Caco-2 (cell line): ENCODE data around the gene HLCS. TPM values are rescaled to one million over a fixed set of nuclear protein-coding genes. Genes with fewer than 3 reads are reported as not detected.

Experiments used
- BruUV-seq: library from RNA; stranded (reverse); fragments of 400-500 nt; replicated peaks from 2 replicates; lab custom pipeline; 2021; lab: Mats Ljungman, UMichigan
- CTCF ChIA-PET: fragments of 300-600 bp; sonication (Branson Sonifier 250); formaldehyde crosslinking; loops from one replicate; lab custom pipeline; 2022; ENCODE audit warnings: antibody characterized with exemption; lab: Charles Lee
- POLR2A ChIA-PET: fragments of 300-600 bp; sonication (Branson Sonifier 250); formaldehyde crosslinking; loops from one replicate; lab custom pipeline; 2022; ENCODE audit warnings: antibody characterized with exemption; lab: Charles Lee
- DNase-seq, 2 experiments: peaks; one replicate each; pipeline versions ENCODE4 v3.0.0 to v3.0.0-alpha.2; 2020 to 2022
- H3K27me3 ChIP-seq: replicated peaks from 2 replicates; pipeline ENCODE4 v1.6.0; 2011; ENCODE audit warnings: low read length; ENCODE audit not compliant: control insufficient read depth, insufficient read depth
- H3K36me3 ChIP-seq: 2 replicates; pipeline ENCODE4 v1.5.1; 2011; ENCODE audit warnings: low read length; ENCODE audit not compliant: control insufficient read depth, insufficient read depth
- H3K4me1 ChIP-seq: fragments of 250-450 bp; sonication (Bioruptor Pico); 2 replicates; pipeline ENCODE4 v1.5.1; 2020; ENCODE audit warnings: mild to moderate bottlenecking
- H3K4me3 ChIP-seq: 2 replicates; pipeline ENCODE4 v1.5.1; 2011; ENCODE audit warnings: low read depth, mild to moderate bottlenecking, control low read depth, low read length
- H3K9me3 ChIP-seq: fragments of 250-450 bp; sonication (Bioruptor Pico); 2 replicates; pipeline ENCODE4 v1.5.1; 2020; ENCODE audit warnings: mild to moderate bottlenecking, moderate library complexity
- H3K27ac Mint-ChIP-seq: one replicate; pipeline ENCODE4 v1.8.0; 2022; ENCODE audit warnings: mixed read lengths; ENCODE audit not compliant: unreplicated experiment
- H3K27me3 Mint-ChIP-seq: one replicate; pipeline ENCODE4 v1.8.0; 2022; ENCODE audit warnings: mixed read lengths; ENCODE audit not compliant: insufficient read depth, unreplicated experiment
- H3K36me3 Mint-ChIP-seq: one replicate; pipeline ENCODE4 v1.8.0; 2022; ENCODE audit warnings: mild to moderate bottlenecking, mixed read lengths; ENCODE audit not compliant: insufficient read depth, unreplicated experiment
- H3K4me1 Mint-ChIP-seq: one replicate; pipeline ENCODE4 v1.8.0; 2022; ENCODE audit warnings: low read depth, mixed read lengths; ENCODE audit not compliant: unreplicated experiment
- H3K4me3 Mint-ChIP-seq: one replicate; pipeline ENCODE4 v1.8.0; 2022; ENCODE audit warnings: mild to moderate bottlenecking, moderate library complexity, mixed read lengths; ENCODE audit not compliant: unreplicated experiment
- H3K9me3 Mint-ChIP-seq: one replicate; pipeline ENCODE4 v1.8.0; 2022; ENCODE audit warnings: mixed read lengths; ENCODE audit not compliant: unreplicated experiment
- CTCF ChIP-seq, 2 experiments: fragments of 200-600 bp in 1 of 2; IDR thresholded peaks; 1 replicate in 1 of 2; 2 replicates in 1 of 2; pipeline versions ENCODE4 v1.5.1 to v1.8.0; 2011 to 2022; ENCODE audit warnings: antibody characterized with exemption in 1 of 2, control low read depth in 1 of 2, inconsistent platforms in 1 of 2, low read depth in 1 of 2, low read length in 1 of 2, mild to moderate bottlenecking in 1 of 2, moderate library complexity in 1 of 2; ENCODE audit not compliant: insufficient read depth in 1 of 2, severe bottlenecking in 1 of 2, unreplicated experiment in 1 of 2
- intact Hi-C: fragments of 100-400 bp; cut with micrococcal nuclease; formaldehyde crosslinking; loops from one replicate; pipeline ENCODE4 v1.10.0; 2022; ENCODE audit not compliant: unreplicated experiment
- total RNA-seq: library from RNA; stranded (reverse); gene quantifications from 2 replicates; pipeline ENCODE4 v1.2.3, GENCODE V29; 2022

The HLCS gene
- total RNA-seq, 1 experiment from 2014 or later: 26.2 TPM

DNA sequence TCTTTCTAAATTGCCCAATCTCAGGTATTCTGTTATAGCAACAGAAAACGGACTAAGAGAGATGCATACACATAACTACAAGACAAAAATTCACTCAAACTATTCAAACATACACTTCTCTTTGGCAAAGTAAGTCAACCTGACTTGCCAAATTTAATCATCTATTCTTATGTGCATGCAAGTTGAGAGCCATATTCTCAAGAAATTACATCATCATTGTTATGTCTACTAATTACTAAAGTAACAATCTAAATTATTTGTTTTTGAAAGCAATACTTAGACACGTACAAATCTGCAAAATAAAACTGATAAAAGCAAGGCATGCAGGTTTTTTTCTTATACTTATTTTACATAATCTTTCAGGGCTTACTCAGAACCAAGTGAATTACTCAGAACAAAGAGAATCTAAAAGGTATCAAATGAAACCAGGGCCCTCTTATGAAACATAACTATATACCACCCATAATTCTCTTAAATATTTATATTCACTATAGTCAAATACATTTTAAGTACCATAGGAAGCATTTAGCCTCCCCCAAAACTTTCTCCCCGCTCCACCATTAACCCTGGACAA is 62.3 kb downstream of the HLCS start:
- no peak overlapping the region for H3K27ac Mint-ChIP-seq
- DNase-seq: no peak
- no peaks in the 10 kb centered on the region for H3K9me3 Mint-ChIP-seq
- H3K27me3 Mint-ChIP-seq: no peaks in the 10 kb centered on the region
- CTCF ChIA-PET: no interaction called here
- POLR2A ChIA-PET: no interaction called here
- no peak overlapping the region for H3K4me3 ChIP-seq
- intact Hi-C loops: no loop called here
- H3K36me3 Mint-ChIP-seq: peaks cover 7% of the 10 kb centered on the region
- H3K4me3 Mint-ChIP-seq: no peak overlapping the region
- TF ChIP-seq CTCF (IDR thresholded peaks at IDR 0.05; ENCODE audit: insufficient read depth in 1 of 2, low read depth in 1 of 2, low read length in 1 of 2, severe bottlenecking in 1 of 2, unreplicated experiment in 1 of 2): no peak
- H3K9me3 ChIP-seq: no peaks in the 10 kb centered on the region
- H3K4me1 ChIP-seq: peaks cover 9% of the 10 kb centered on the region
- no peaks in the 10 kb centered on the region for H3K27me3 ChIP-seq
- H3K4me1 Mint-ChIP-seq: no peaks in the 10 kb centered on the region
- no TSS peak for BruUV-seq
- H3K36me3 ChIP-seq: no peaks in the 10 kb centered on the region

- H3K4me1 Mint-ChIP-seq: no peaks in the 10 kb centered on the region
- Histone ChIP-seq H3K9me3 (no peaks in the 10 kb centered on the region), H3K36me3 (no peaks in the 10 kb centered on the region), H3K27me3 (no peaks in the 10 kb centered on the region), H3K4me1 (no peaks in the 10 kb centered on the region), H3K4me3 (no peak overlapping the region)
- peaks cover 7% of the 10 kb centered on the region for H3K36me3 Mint-ChIP-seq
- BruUV-seq: no TSS peak
- H3K27ac Mint-ChIP-seq: no peak overlapping the region
- no peaks in the 10 kb centered on the region for H3K9me3 Mint-ChIP-seq
- TF ChIP-seq CTCF (IDR thresholded peaks at IDR 0.05; ENCODE audit: insufficient read depth in 1 of 2, low read depth in 1 of 2, low read length in 1 of 2, severe bottlenecking in 1 of 2, unreplicated experiment in 1 of 2): no peak
- no peak for DNase-seq
- H3K4me3 Mint-ChIP-seq: no peak overlapping the region
- intact Hi-C loops: no loop called here
- ChIA-PET POLR2A (no interaction called here), CTCF (no interaction called here)
- H3K27me3 Mint-ChIP-seq: no peaks in the 10 kb centered on the region
Measured at GRCh38 chr21:36902793-36903192, 63.7 kb downstream of the HLCS start.

- intact Hi-C loops: no loop called here
- CTCF ChIA-PET: no interaction called here
- H3K27me3 Mint-ChIP-seq: no peaks in the 10 kb centered on the region
Measured at GRCh38 chr21:36902331-36902730, 64.1 kb downstream of the HLCS start.

More at GRCh38 chr21:36902331-36902730, 64.1 kb downstream of the HLCS start:
- no peaks in the 10 kb centered on the region for H3K4me1 Mint-ChIP-seq
- Histone ChIP-seq H3K9me3 (no peaks in the 10 kb centered on the region), H3K4me3 (no peak overlapping the region), H3K36me3 (no peaks in the 10 kb centered on the region), H3K4me1 (no peaks in the 10 kb centered on the region), H3K27me3 (no peaks in the 10 kb centered on the region)
- H3K36me3 Mint-ChIP-seq: peaks cover 7% of the 10 kb centered on the region
- H3K9me3 Mint-ChIP-seq: no peaks in the 10 kb centered on the region
- H3K27ac Mint-ChIP-seq: no peak overlapping the region
- BruUV-seq: no TSS peak
- TF ChIP-seq CTCF (IDR thresholded peaks at IDR 0.05; ENCODE audit: insufficient read depth in 1 of 2, low read depth in 1 of 2, low read length in 1 of 2, severe bottlenecking in 1 of 2, unreplicated experiment in 1 of 2): no peak
- POLR2A ChIA-PET: no interaction called here
- H3K4me3 Mint-ChIP-seq: no peak overlapping the region
- no peak for DNase-seq
